Prostate gland (tissue), 2 donors: ENCODE measurements around the gene AUTS2. TPM values are rescaled to one million over a fixed set of nuclear protein-coding genes. Genes with fewer than 3 reads are reported as not detected.

Experiments
- DNase-seq: peaks from one replicate; pipeline ENCODE4 v3.0.0-alpha.2; 2019; ENCODE audit warnings: low spot score
- H3K27ac ChIP-seq, 2 donors: fragments of 200-600 bp; sonication (generic); 2 replicates each; pipeline ENCODE4 v1.5.1; 2017 to 2019
- H3K27me3 ChIP-seq: fragments of 200-600 bp; sonication (generic); replicated peaks from 2 replicates; pipeline ENCODE4 v1.5.1; 2019; ENCODE audit not compliant: insufficient read depth
- H3K36me3 ChIP-seq, 2 donors: fragments of 200-600 bp; sonication (generic); 1 replicate in 1 of 2; 2 replicates in 1 of 2; pipeline versions ENCODE4 v1.5.1 to v1.8.1; 2017 to 2019
- H3K4me1 ChIP-seq: fragments of 200-600 bp; sonication (generic); replicated peaks from 2 replicates; pipeline ENCODE4 v1.5.1; 2019
- H3K4me3 ChIP-seq, 2 donors: fragments of 200-600 bp; sonication (generic); 2 replicates each; pipeline ENCODE4 v1.5.1; 2017 to 2019
- H3K9me3 ChIP-seq: fragments of 200-600 bp; sonication (generic); 2 replicates; pipeline ENCODE4 v1.5.1; 2017
- CTCF ChIP-seq, 4 experiments: fragments of 200-600 bp in 2 of 4; fragments of 450-650 bp in 2 of 4; sonication (generic) in 2 of 4; IDR thresholded peaks; 1 replicate in 3 of 4; 2 replicates in 1 of 4; pipeline ENCODE4 v1.5.1; 2016 to 2019; ENCODE audit warnings: antibody characterized with exemption in 4 of 4, mild to moderate bottlenecking in 2 of 4, moderate library complexity in 2 of 4
- POLR2A ChIP-seq: fragments of 450-650 bp; IDR thresholded peaks from one replicate; pipeline ENCODE4 v1.6.1; 2016; ENCODE audit warnings: antibody characterized with exemption, mild to moderate bottlenecking
- POLR2AphosphoS5 ChIP-seq: sonication (generic); formaldehyde crosslinking; IDR thresholded peaks from one replicate; pipeline ENCODE4 v1.6.1; 2017; ENCODE audit warnings: antibody characterized with exemption
- WGBS: methylation state at CpG from one replicate; pipeline ENCODE4 v1.1.5; 2018; 5-methylcytosine and 5-hydroxymethylcytosine counted together
- intact Hi-C: fragments of 100-400 bp; cut with DNase I; formaldehyde crosslinking; loops from one replicate; pipeline ENCODE4 v1.14.2; 2022
- total RNA-seq, 2 donors: library from RNA; depleted of rRNA; stranded (reverse); fragments of >200 nt; gene quantifications; one replicate each; pipeline ENCODE4 v1.1.0, GENCODE V29; 2016

The AUTS2 gene
- total RNA-seq, 2 donors from 2014 or later: 25.0 to 55.2 TPM

- no peak for TF ChIP-seq CTCF (IDR thresholded peaks at IDR 0.05)
- no peak for TF ChIP-seq POLR2AphosphoS5
- no peak for TF ChIP-seq POLR2A
- Histone ChIP-seq H3K27me3 (no peaks in the 10 kb centered on the region), H3K27ac (no peak overlapping the region), H3K4me1 (no peaks in the 10 kb centered on the region), H3K4me3 (no peak overlapping the region), H3K36me3 (no peaks in the 10 kb centered on the region), H3K9me3 (no peaks in the 10 kb centered on the region)
- WGBS: 94% methylated on average over 5 of the region's 5 CpGs
- intact Hi-C loops: loop anchor here (5.0 kb wide), 1 partner anchor 79 kb away; no protein-coding TSS in a partner anchor
- no peak for DNase-seq
Measured at GRCh38 chr7:70612811-70613210, 1014.5 kb downstream of the AUTS2 start.

GRCh38 chr7:70614237-70615045 is 1016.2 kb downstream of the AUTS2 start:
- WGBS: 18% methylated on average over 13 of the region's 13 CpGs
- DNase-seq: peak; percentile 68
- Histone ChIP-seq H3K4me1 (no peaks in the 10 kb centered on the region), H3K4me3 (no peak overlapping the region), H3K27me3 (no peaks in the 10 kb centered on the region), H3K27ac (peak overlapping the region; percentile 9 to 22), H3K36me3 (no peaks in the 10 kb centered on the region), H3K9me3 (no peaks in the 10 kb centered on the region)
- TF ChIP-seq CTCF (IDR thresholded peaks at IDR 0.05) (no peak), POLR2A (no peak), POLR2AphosphoS5 (peak; percentile 59)
- intact Hi-C loops: loop anchor here (5.0 kb wide), 1 partner anchor 78 kb away; no protein-coding TSS in a partner anchor

- Histone ChIP-seq H3K4me1 (no peaks in the 10 kb centered on the region), H3K27me3 (no peaks in the 10 kb centered on the region), H3K4me3 (no peak overlapping the region), H3K36me3 (no peaks in the 10 kb centered on the region), H3K9me3 (no peaks in the 10 kb centered on the region), H3K27ac (peak overlapping the region; percentile 9 to 22)
- DNase-seq: no peak
- intact Hi-C loops: no loop called here
- TF ChIP-seq CTCF (IDR thresholded peaks at IDR 0.05) (no peak), POLR2A (no peak), POLR2AphosphoS5 (no peak)
- 19% methylated on average over 5 of the region's 5 CpGs for WGBS
Measured at GRCh38 chr7:70615066-70615606, 1016.9 kb downstream of the AUTS2 start.

GRCh38 chr7:70616211-70616610 is 1017.9 kb downstream of the AUTS2 start:
- no peak for DNase-seq
- Histone ChIP-seq H3K27ac (no peak overlapping the region), H3K4me1 (no peaks in the 10 kb centered on the region), H3K27me3 (no peaks in the 10 kb centered on the region), H3K4me3 (no peak overlapping the region), H3K36me3 (no peaks in the 10 kb centered on the region), H3K9me3 (no peaks in the 10 kb centered on the region)
- intact Hi-C loops: no loop called here
- WGBS: 75% methylated on average over 5 of the region's 5 CpGs
- TF ChIP-seq POLR2AphosphoS5 (no peak), POLR2A (no peak), CTCF (IDR thresholded peaks at IDR 0.05) (no peak)

GRCh38 chr7:70616821-70617220 is 1018.5 kb downstream of the AUTS2 start:
- no peaks in the 10 kb centered on the region for H3K9me3 ChIP-seq
- no peaks in the 10 kb centered on the region for H3K27me3 ChIP-seq
- no peak overlapping the region for H3K4me3 ChIP-seq
- H3K27ac ChIP-seq: no peak overlapping the region
- DNase-seq: no peak
- H3K4me1 ChIP-seq: no peaks in the 10 kb centered on the region
- 96% methylated on average over 3 of the region's 3 CpGs for WGBS
- TF ChIP-seq POLR2AphosphoS5 (no peak), CTCF (IDR thresholded peaks at IDR 0.05) (no peak), POLR2A (no peak)
- no peaks in the 10 kb centered on the region for H3K36me3 ChIP-seq
- intact Hi-C loops: no loop called here
